ENCODE measurements around the gene NR2E1.

DNA sequence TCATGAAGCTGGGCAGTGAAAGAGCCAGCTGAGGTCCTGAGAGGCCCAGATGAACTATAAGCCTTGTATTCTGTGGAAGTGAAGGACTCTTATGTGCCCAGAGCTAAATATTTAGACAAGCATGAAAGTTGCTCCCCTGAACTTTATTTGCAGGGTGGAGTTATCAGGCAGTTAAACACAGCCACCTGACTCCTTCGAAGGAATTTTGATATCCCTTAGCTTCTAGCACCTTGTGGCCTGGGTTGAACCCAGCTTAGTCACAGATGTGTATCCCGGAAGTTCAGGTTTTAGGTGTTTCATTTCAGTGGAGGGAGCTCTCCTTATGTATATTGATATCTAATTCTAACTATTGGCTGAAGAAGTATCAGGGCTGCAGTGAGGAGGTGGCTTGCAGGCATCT, 20.4 kb downstream of the NR2E1 start:
- TF ChIP-seq, protein P1, sequence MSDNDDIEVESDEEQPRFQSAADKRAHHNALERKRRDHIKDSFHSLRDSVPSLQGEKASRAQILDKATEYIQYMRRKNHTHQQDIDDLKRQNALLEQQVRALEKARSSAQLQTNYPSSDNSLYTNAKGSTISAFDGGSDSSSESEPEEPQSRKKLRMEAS (CRISPR knock-in tag; IDR thresholded peaks at IDR 0.05) = no peak
- TF ChIP-seq, protein P2, sequence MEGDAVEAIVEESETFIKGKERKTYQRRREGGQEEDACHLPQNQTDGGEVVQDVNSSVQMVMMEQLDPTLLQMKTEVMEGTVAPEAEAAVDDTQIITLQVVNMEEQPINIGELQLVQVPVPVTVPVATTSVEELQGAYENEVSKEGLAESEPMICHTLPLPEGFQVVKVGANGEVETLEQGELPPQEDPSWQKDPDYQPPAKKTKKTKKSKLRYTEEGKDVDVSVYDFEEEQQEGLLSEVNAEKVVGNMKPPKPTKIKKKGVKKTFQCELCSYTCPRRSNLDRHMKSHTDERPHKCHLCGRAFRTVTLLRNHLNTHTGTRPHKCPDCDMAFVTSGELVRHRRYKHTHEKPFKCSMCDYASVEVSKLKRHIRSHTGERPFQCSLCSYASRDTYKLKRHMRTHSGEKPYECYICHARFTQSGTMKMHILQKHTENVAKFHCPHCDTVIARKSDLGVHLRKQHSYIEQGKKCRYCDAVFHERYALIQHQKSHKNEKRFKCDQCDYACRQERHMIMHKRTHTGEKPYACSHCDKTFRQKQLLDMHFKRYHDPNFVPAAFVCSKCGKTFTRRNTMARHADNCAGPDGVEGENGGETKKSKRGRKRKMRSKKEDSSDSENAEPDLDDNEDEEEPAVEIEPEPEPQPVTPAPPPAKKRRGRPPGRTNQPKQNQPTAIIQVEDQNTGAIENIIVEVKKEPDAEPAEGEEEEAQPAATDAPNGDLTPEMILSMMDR (IDR thresholded peaks at IDR 0.05) = no peak
- TF ChIP-seq ESRRA (CRISPR knock-in tag; IDR thresholded peaks at IDR 0.05; ENCODE audit: borderline replicate concordance) (no peak), E2F4 (CRISPR knock-in tag; IDR thresholded peaks at IDR 0.05; ENCODE audit: borderline replicate concordance, low read depth) (no peak), NFATC4 (CRISPR knock-in tag; IDR thresholded peaks at IDR 0.05) (no peak), CREB1 (CRISPR knock-in tag; IDR thresholded peaks at IDR 0.05) (no peak), E2F5 (CRISPR knock-in tag; IDR thresholded peaks at IDR 0.05) (no peak), CREM (CRISPR knock-in tag; IDR thresholded peaks at IDR 0.05) (no peak)

All from WTC11 (cell line).